ENCODE results near the gene PDE11A. TPM values are rescaled to one million over a fixed set of nuclear protein-coding genes. Genes with fewer than 3 reads are reported as not detected.

The PDE11A gene
- total and polyA plus RNA-seq, 2 experiments from 2014 or later: 0.08 to 0.73 TPM

DNA sequence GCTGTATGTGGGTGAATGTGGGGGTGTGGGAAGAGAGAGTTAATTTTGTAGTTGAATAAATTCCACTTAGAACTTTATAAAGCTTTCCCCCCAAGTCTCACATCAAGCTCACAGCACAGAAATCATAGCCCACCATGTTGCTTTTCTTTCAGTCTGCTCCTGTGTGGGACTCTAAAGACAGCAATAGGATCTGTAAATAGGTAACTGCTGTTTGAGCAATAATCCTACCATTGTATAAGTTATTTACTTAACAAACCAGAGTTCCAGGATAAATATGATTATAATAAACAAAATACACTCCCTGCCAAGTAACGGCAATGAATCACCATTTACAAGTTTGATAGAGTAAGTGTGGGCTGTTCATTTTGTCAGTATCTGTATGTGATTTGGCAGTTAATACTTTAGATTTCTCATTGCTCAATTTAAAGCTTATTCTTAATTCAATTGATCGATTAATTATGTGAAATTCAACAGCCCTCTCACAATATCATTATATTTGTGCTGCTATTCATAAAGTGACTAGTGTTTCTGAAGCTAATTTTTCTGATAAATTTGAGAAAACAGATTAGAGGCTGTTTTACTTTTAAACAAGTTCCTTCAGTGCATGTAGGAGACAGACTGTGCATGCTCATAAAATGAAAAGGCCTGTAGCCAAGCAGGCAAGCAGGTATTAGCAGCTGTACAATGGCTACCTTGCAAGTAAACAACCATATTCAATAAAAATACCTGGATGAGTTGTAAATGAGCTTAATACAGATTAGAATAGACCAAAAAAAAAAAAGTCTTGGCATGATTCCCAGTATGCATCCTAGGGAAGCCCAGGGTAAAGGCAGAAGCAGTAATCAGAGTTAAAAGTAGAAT is 142.7 kb downstream of the PDE11A start:
- no peaks in the 10 kb centered on the region; the same call in 1 of the 2 replicates for H3K4me1 ChIP-seq (ENCODE audit: insufficient read depth)
- Mint-ChIP-seq H3K9me3 (no peaks in the 10 kb centered on the region), H3K36me3 (ENCODE audit: low read depth) (no peaks in the 10 kb centered on the region), H3K4me1 (no peaks in the 10 kb centered on the region), H3K27me3 (ENCODE audit: insufficient read depth, low read depth, poor library complexity) (peaks cover 1% of the 10 kb centered on the region), H3K27ac (no peak overlapping the region), H3K4me3 (no peak overlapping the region)
- TF ChIP-seq ZNF114 (CRISPR knock-in tag; IDR thresholded peaks at IDR 0.05): no peak
- no peak for TF ChIP-seq REST (IDR thresholded peaks at IDR 0.05; ENCODE audit: unreplicated experiment)
- no peak for TF ChIP-seq ZNF462 (CRISPR knock-in tag; IDR thresholded peaks at IDR 0.05)
- TF ChIP-seq NANOG (IDR thresholded peaks at IDR 0.05; ENCODE audit: borderline replicate concordance): no peak
- TF ChIP-seq, protein P1, sequence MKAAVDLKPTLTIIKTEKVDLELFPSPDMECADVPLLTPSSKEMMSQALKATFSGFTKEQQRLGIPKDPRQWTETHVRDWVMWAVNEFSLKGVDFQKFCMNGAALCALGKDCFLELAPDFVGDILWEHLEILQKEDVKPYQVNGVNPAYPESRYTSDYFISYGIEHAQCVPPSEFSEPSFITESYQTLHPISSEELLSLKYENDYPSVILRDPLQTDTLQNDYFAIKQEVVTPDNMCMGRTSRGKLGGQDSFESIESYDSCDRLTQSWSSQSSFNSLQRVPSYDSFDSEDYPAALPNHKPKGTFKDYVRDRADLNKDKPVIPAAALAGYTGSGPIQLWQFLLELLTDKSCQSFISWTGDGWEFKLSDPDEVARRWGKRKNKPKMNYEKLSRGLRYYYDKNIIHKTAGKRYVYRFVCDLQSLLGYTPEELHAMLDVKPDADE (IDR thresholded peaks at IDR 0.05): no peak
- TF ChIP-seq EZH2 (IDR thresholded peaks at IDR 0.05; ENCODE audit: low read depth, unreplicated experiment): no peak
- no peak for TF ChIP-seq CTCF (conservative IDR thresholded peaks at IDR 0.05; ENCODE audit: low read depth in 2 of 2)
- TF ChIP-seq EZH2phosphoT487 (IDR thresholded peaks at IDR 0.05; ENCODE audit: unreplicated experiment): no peak
- no peak for TF ChIP-seq STAT1 (IDR thresholded peaks at IDR 0.05; ENCODE audit: unreplicated experiment)
- TF ChIP-seq JUNB (IDR thresholded peaks at IDR 0.05; ENCODE audit: unreplicated experiment): no peak
- no peak for TF ChIP-seq ZNF331 (CRISPR knock-in tag; IDR thresholded peaks at IDR 0.05; ENCODE audit: low read depth)
- no peak for TF ChIP-seq CREB1 (CRISPR knock-in tag; IDR thresholded peaks at IDR 0.05; ENCODE audit: low read depth)
- TF ChIP-seq POLR2AphosphoS5 (IDR thresholded peaks at IDR 0.05; ENCODE audit: low read depth): no peak
- DNase-seq (ENCODE audit: low spot score) (no peak), ATAC-seq (no peak)
- H2AFZ ChIP-seq: no peak overlapping the region
- no peak overlapping the region for H3K27ac ChIP-seq (ENCODE audit: low read depth)
- no peaks in the 10 kb centered on the region for H3K79me2 ChIP-seq (replicated peaks; ENCODE audit: insufficient read depth)
- no peaks in the 10 kb centered on the region for H3K27me3 ChIP-seq (ENCODE audit: insufficient read depth)
- no peak overlapping the region for H3K4me3 ChIP-seq
- no peaks in the 10 kb centered on the region for H3K36me3 ChIP-seq (ENCODE audit: insufficient read depth)
- H3K4me2 ChIP-seq: no peak overlapping the region
- no peaks in the 10 kb centered on the region for H4K20me1 ChIP-seq (replicated peaks; ENCODE audit: insufficient read depth)
- H3K9me2 ChIP-seq (ENCODE audit: insufficient read depth): no peaks in the 10 kb centered on the region
- H3F3A ChIP-seq (replicated peaks; ENCODE audit: low read depth): no peaks in the 10 kb centered on the region
